Heart right ventricle (tissue), 16 donors: Measurements from ENCODE around the gene OR1M1. TPM values are rescaled to one million over a fixed set of nuclear protein-coding genes. Genes with fewer than 3 reads are reported as not detected.

ENCODE experiments used
- ATAC-seq, 8 donors: fragments of 200-7000 bp; cut with Tn5 transposase; one replicate each; pipeline ENCODE4 v1.9.1; 2020; ENCODE audit warnings: mild to moderate bottlenecking in 8 of 8, moderate library complexity in 8 of 8, moderate number of reproducible peaks in 1 of 8
- DNase-seq, 2 donors: peaks; one replicate each; pipeline ENCODE4 v3.0.0-alpha.2; 2020
- H3K27ac ChIP-seq, 10 donors: fragments of 200-600 bp; sonication (generic) in 2 of 10; one replicate each; pipeline versions ENCODE4 v1.5.0 to v1.8.0; 2020 to 2022; ENCODE audit warnings: mild to moderate bottlenecking in 3 of 10
- H3K27me3 ChIP-seq, 7 donors: fragments of 200-600 bp; one replicate each; pipeline ENCODE4 v1.8.0; 2021 to 2022; ENCODE audit warnings: mild to moderate bottlenecking in 2 of 7
- H3K36me3 ChIP-seq, 9 donors: fragments of 200-600 bp; sonication (generic) in 1 of 9; one replicate each; pipeline versions ENCODE4 v1.5.0 to v1.8.0; 2020 to 2022; ENCODE audit warnings: mild to moderate bottlenecking in 2 of 9
- H3K4me1 ChIP-seq, 9 donors: fragments of 200-600 bp; sonication (generic) in 1 of 9; one replicate each; pipeline versions ENCODE4 v1.5.0 to v1.8.0; 2020 to 2022; ENCODE audit warnings: mild to moderate bottlenecking in 4 of 9
- H3K4me3 ChIP-seq, 10 donors: fragments of 200-600 bp; sonication (generic) in 2 of 10; one replicate each; pipeline versions ENCODE4 v1.5.0 to v1.8.0; 2020 to 2022; ENCODE audit warnings: mild to moderate bottlenecking in 7 of 10, moderate library complexity in 2 of 10
- H3K9me3 ChIP-seq, 11 donors: fragments of 200-600 bp in 10 of 11; sonication (generic) in 2 of 11; one replicate each; pipeline versions ENCODE4 v1.5.0 to v1.8.0; 2013 to 2022; ENCODE audit warnings: mild to moderate bottlenecking in 2 of 11, control low read depth in 1 of 11, moderate library complexity in 1 of 11
- WGBS, 2 donors: extraction: QIAGEN DNeasy Blood & Tissue Kit; methylation state at CpG; one replicate each; pipeline ENCODE4 v1.1.7; 2013; ENCODE audit warnings: inconsistent platforms in 1 of 2; 5-methylcytosine and 5-hydroxymethylcytosine counted together
- intact Hi-C, 10 donors: fragments of 100-400 bp; cut with DNase I; formaldehyde crosslinking; loops; one replicate each; pipeline versions ENCODE4 v1.11.1 to v1.14.2; 2022
- polyA plus RNA-seq, 2 donors: library from polyadenylated mRNA; stranded (reverse); fragments of 200-250 nt; gene quantifications; one replicate each; pipeline ENCODE4 v1.2.3, GENCODE V29; 2013
- total RNA-seq, 10 donors: library from RNA; stranded (reverse); fragmentation: NEBNext Ultra II Directional in 3 of 10; extraction: Animal tissue kit (Norgen Biotek cat#: 25700) in 3 of 10; gene quantifications; one replicate each; pipeline versions ENCODE4 v1.2.1 to v1.2.4, GENCODE V29; 2021 to 2023
- TF ChIP-seq, protein P1 (sequence below), 9 donors: fragments of 200-600 bp; sonication (generic) in 2 of 9; IDR thresholded peaks; one replicate each; pipeline versions ENCODE4 v1.5.0 to v1.8.0; 2021 to 2022; ENCODE audit warnings: antibody characterized with exemption in 9 of 9, mild to moderate bottlenecking in 5 of 9, moderate library complexity in 1 of 9
- donor health status: Arrhythmogenic right ventricular cardiomyopathy.
- donor health status: ischemic (EF 13 %, LVEDD 7.1; RV severe dilation, severe dysfunction).
- donor health status: healthy with polysubstance abuse.
- donor health status: DM: no; HTN: yes; CAD: no.
- donor health status: DM: no; HTN: no; CAD: no.
- donor health status: ischemic (EF 25% LVEDD 6.9; RV normal size, moderate dysfunction).
- donor health status: ischemic (EF 25% LVEDD 5.7; RV mildly dilated, moderate dysfunction).
- donor health status: healthy.
- donor health status: DM: yes; HTN: yes; CAD: no.
- donor health status: Ischemic cardiomyopathy.
- donor health status: ischemic (EF 35%, LVEDD 5.7; RV mildly dilated, moderate dysfunction).
- donor health status: nonischemic (EF 11% LVEDD 7.7; RV severe dilation, severe dysfunction).
- donor health status: DM: yes; HTN: yes; CAD: no.
- donor health status: PGD.
- donor health status: ischemic (EF 29% LVEDD 5.4; RV normal size, mild dysfunction).
- donor health status: nonischemic (EF 23%, LVEDD 6.1; RV moderate dilation, normal function).

OR1M1 gene
- total and polyA plus RNA-seq, 12 donors = not detected

DNA sequence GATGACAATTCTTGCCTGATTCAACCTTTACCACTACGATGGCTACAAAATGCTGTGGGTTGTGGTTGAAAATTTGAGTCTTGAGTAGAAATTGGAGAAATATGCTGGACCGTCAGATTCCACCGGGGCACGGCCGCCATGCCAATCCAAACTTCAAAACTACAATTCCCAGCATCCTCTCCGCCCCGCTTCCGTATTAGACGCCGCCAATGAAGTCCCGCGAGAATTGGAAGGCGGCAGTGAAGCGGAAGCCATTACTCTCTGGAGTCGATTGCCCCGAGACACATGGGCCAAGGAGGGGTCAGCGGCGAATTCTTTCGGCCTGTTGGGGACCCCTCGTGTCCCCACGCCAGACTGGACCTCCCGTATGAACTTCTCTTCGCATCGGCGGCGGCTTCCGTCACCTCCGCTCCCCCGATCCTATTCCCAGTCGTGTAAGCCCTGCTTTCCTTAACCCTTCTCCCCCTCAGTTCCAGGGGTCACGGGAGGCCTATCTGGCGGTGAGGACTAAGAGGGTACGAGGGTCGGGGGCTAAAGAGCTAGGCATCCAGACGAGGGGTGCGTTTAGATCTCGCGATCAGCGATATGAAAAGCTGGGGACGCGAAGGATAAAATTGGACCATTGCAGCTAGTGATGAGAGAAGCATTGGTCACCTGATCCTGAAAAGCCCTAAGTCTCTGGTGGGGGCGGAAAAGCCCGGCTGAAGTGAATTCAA, 53.5 kb downstream of the OR1M1 start, which contains the start of gene ZNF317:
Gene ZNF317, plus strand, starts transcription at position 239 of the 716 bp plus-strand sequence. CDS start 15,620 bp downstream, outside the sequence.
- Histone ChIP-seq H3K9me3 (peaks cover 0 to 19% (median 11%) of the 10 kb centered on the region in 11 donors), H3K27me3 (no peaks in the 10 kb centered on the region), H3K36me3 (peaks cover 0 to 11% (median 0%) of the 10 kb centered on the region in 9 donors), H3K4me1 (peaks cover 0 to 30% (median 21%) of the 10 kb centered on the region in 9 donors), H3K27ac (peak within 1 kb of the TSS; percentile 59 to 94 (median 90)), H3K4me3 (peak within 1 kb of the TSS; percentile 64 to 95 (median 84))
- TF ChIP-seq, protein P1, sequence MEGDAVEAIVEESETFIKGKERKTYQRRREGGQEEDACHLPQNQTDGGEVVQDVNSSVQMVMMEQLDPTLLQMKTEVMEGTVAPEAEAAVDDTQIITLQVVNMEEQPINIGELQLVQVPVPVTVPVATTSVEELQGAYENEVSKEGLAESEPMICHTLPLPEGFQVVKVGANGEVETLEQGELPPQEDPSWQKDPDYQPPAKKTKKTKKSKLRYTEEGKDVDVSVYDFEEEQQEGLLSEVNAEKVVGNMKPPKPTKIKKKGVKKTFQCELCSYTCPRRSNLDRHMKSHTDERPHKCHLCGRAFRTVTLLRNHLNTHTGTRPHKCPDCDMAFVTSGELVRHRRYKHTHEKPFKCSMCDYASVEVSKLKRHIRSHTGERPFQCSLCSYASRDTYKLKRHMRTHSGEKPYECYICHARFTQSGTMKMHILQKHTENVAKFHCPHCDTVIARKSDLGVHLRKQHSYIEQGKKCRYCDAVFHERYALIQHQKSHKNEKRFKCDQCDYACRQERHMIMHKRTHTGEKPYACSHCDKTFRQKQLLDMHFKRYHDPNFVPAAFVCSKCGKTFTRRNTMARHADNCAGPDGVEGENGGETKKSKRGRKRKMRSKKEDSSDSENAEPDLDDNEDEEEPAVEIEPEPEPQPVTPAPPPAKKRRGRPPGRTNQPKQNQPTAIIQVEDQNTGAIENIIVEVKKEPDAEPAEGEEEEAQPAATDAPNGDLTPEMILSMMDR (IDR thresholded peaks at IDR 0.05) = no peak
- ATAC-seq (peak; percentile 97 to 99 (median 98)), DNase-seq (peak; percentile 88 to 95)
- WGBS, 2 donors = 0 to 1% methylated on average over 43 of the region's 43 CpGs
- intact Hi-C loops = loop anchor here in 5 of 10 donors (2.0 to 10.0 kb wide), 5 partner anchors 164 to 654 kb away; partner anchors contain the start of genes ZNF699 (in 2 of the 5) and ZNF266 (in 1 of the 5)

DNA sequence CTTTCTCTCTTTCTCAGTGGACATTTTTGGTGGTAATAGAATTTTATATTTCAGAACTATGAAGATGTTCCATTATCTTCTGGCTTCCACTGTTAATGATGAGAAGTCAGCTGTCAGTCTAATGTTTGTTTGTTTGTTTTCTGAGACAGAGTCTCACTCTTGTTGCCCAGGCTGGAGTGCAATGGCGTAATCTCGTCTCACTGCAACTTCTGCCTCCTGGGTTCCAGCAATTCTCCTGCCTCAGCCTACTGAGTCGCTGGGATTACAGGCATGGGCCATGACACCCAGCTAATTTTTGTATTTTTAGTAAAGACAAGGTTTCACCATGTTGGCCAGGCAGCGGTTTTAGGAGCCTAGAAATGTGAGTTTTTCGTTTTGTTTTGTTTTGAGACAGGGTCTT, 58.1 kb downstream of the OR1M1 start:
- H3K27ac ChIP-seq = no peak overlapping the region
- peaks cover 0 to 30% (median 21%) of the 10 kb centered on the region in 9 donors for H3K4me1 ChIP-seq
- intact Hi-C loops = loop anchor here in 5 of 10 donors (10.0 kb wide), 4 partner anchors 160 to 650 kb away; partner anchors contain the start of genes ZNF266 (in 1 of the 5) and ZNF699 (in 1 of the 5)
- ATAC-seq = no peak
- peaks cover 0 to 32% (median 17%) of the 10 kb centered on the region in 11 donors for H3K9me3 ChIP-seq
- no peak for DNase-seq
- WGBS, 2 donors = 97 to 98% methylated on average over 5 of the region's 5 CpGs
- no peak overlapping the region for H3K4me3 ChIP-seq
- no peaks in the 10 kb centered on the region for H3K27me3 ChIP-seq
- TF ChIP-seq, protein P1 (IDR thresholded peaks at IDR 0.05) = no peak
- peaks cover 0 to 27% (median 0%) of the 10 kb centered on the region in 9 donors for H3K36me3 ChIP-seq

Other genes with a start within 250 kb of the OR1M1 start
- gene MUC16, start 76.7 kb upstream of the OR1M1 start, total RNA-seq = under 1 TPM in 5 of 10 donors, not detected in 5; under 0.01 to 0.31 (median 0.07) TPM
- not detected for gene MUC16, start 76.7 kb upstream of the OR1M1 start, polyA plus RNA-seq
- gene OR7G2, start 20.4 kb downstream of the OR1M1 start, total RNA-seq = not detected
- gene OR7G2, start 20.4 kb downstream of the OR1M1 start, polyA plus RNA-seq = not detected
- not detected for gene OR7G1, start 28.7 kb downstream of the OR1M1 start, total RNA-seq
- not detected for gene OR7G1, start 28.7 kb downstream of the OR1M1 start, polyA plus RNA-seq
- not detected for gene OR7G3, start 39.9 kb downstream of the OR1M1 start, total RNA-seq
- gene OR7G3, start 39.9 kb downstream of the OR1M1 start, polyA plus RNA-seq = not detected
- 10 to 100 TPM; 13.4 to 17.8 (median 15.7) TPM for gene ZNF317, start 53.3 kb downstream of the OR1M1 start, total RNA-seq
- gene ZNF317, start 53.3 kb downstream of the OR1M1 start, polyA plus RNA-seq = 10 to 100 TPM; 10.5 to 28.7 TPM
- gene OR7D2, start 91.9 kb downstream of the OR1M1 start, total RNA-seq = under 1 TPM in 1 of 10 donors, not detected in 9; 0.12 TPM
- gene OR7D2, start 91.9 kb downstream of the OR1M1 start, polyA plus RNA-seq = not detected
- not detected for gene OR7D4, start 132.5 kb downstream of the OR1M1 start, total RNA-seq
- gene OR7D4, start 132.5 kb downstream of the OR1M1 start, polyA plus RNA-seq = not detected
- not detected for gene OR7E24, start 163.9 kb downstream of the OR1M1 start, total RNA-seq
- gene OR7E24, start 163.9 kb downstream of the OR1M1 start, polyA plus RNA-seq = not detected
- gene ZNF699, start 222.8 kb downstream of the OR1M1 start, total RNA-seq = 1 to 10 TPM; 2.7 to 6.5 (median 4.2) TPM
- gene ZNF699, start 222.8 kb downstream of the OR1M1 start, polyA plus RNA-seq = under 1 TPM; 0.80 to 0.99 TPM
- 10 to 100 TPM in 9 of 10 donors, 1 to 10 TPM in 1; 9.8 to 21.2 (median 17.5) TPM for gene ZNF559, start 237.1 kb downstream of the OR1M1 start, total RNA-seq
- gene ZNF559, start 237.1 kb downstream of the OR1M1 start, polyA plus RNA-seq = 10 to 100 TPM; 13.1 to 42.8 TPM